Adipose tissue (tissue), 3 donors: ENCODE results near the gene TYMP. TPM values are rescaled to one million over a fixed set of nuclear protein-coding genes. Genes with fewer than 3 reads are reported as not detected.

Experiments
- H3K27ac ChIP-seq: one replicate; pipeline ENCODE4 v1.5.1; 2013; ENCODE audit warnings: low read depth, low read length
- WGBS, 3 donors: extraction: QIAGEN DNeasy Blood & Tissue Kit; methylation state at CpG; one replicate each; pipeline ENCODE4 v1.1.7; 2013; 5-methylcytosine and 5-hydroxymethylcytosine counted together
- polyA plus RNA-seq, 3 donors: library from polyadenylated mRNA; stranded (reverse); fragments of 200-250 nt; gene quantifications; one replicate each; pipeline ENCODE4 v1.2.3, GENCODE V29; 2013
- donor health status: healthy with polysubstance abuse.
- donor health status: Bipolar disorder and iron deficiency.
- donor health status: healthy.

TYMP gene
- polyA plus RNA-seq, 3 donors, result 49.1 to 162 (median 75.1) TPM

GRCh38 chr22:50567721-50568252 lies 38.0 kb upstream of the TYMP start:
- WGBS, 3 donors, result 90 to 94% (median 92%) methylated on average over 7 of the region's 7 CpGs
- no peak overlapping the region for H3K27ac ChIP-seq

GRCh38 chr22:50564289-50564688 lies 34.5 kb upstream of the TYMP start:
- 70 to 93% (median 80%) methylated on average over 11 of the region's 11 CpGs for WGBS, 3 donors
- no peak overlapping the region for H3K27ac ChIP-seq

- H3K27ac ChIP-seq, result no peak overlapping the region
- WGBS, 3 donors, result 13 to 34% (median 23%) methylated on average over 17 of the region's 17 CpGs
These were observed 33.8 kb upstream of the TYMP start for GRCh38 chr22:50563413-50564160.

GRCh38 chr22:50562523-50563412 lies 33.0 kb upstream of the TYMP start, which contains the start of gene SYCE3:
SYCE3 (minus strand) TSS chr22:50562919; CDS start chr22:50556405, 6,514 bp downstream.
- 1 to 4% (median 4%) methylated on average over 55 to 58 of the region's 61 CpGs for WGBS, 3 donors
- no peak within 1 kb of the TSS for H3K27ac ChIP-seq

- WGBS, 3 donors, result 77 to 85% (median 83%) methylated on average over 26 to 29 of the region's 34 CpGs
- H3K27ac ChIP-seq, result no peak overlapping the region
These were observed 31.9 kb upstream of the TYMP start for GRCh38 chr22:50561401-50562358.

- 75 to 91% (median 87%) methylated on average over 3 of the region's 3 CpGs for WGBS, 3 donors
- no peak overlapping the region for H3K27ac ChIP-seq
These were observed 30.2 kb upstream of the TYMP start for GRCh38 chr22:50560034-50560433.

DNA sequence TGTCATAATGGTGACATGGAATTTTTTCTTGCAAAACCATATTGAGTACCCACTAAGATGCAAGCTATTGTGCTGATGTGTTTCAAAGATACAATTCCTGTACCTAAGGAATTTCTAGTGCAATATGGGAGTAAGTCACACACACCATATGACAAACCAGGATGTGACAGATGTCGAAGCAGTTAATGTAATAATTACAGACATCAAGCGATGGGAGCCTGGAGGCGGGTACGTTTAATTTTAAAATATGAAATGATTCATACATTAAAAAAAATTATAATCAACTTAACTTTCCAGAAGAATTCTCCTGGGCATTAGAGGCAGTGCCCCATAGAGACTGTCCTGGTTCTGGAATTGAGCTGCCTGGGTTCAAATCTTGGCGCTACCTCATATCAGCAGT lies 26.9 kb upstream of the TYMP start:
- H3K27ac ChIP-seq, result no peak overlapping the region
- WGBS, 3 donors, result 74 to 86% (median 85%) methylated on average over 5 of the region's 5 CpGs

DNA sequence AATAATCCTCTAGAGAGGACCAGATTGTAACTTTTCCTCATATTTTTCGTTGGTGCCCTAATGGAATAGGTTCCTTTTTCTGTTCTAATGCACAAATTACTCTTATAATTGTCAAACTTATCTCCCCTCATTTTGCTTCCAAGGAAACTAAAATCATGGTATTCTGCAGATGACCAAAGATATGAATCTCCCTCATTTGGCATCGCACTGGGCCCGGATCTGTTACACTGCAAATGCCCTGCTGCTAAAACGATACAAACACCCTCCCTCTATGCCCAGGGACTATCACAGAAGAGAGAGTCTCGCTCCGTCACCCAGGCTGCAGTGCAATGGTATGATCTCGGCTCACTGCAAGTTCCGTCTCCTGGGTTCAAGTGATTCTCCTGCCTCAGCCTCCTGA lies 23.5 kb upstream of the TYMP start:
- WGBS, 3 donors, result 76 to 88% (median 85%) methylated on average over 8 of the region's 8 CpGs
- H3K27ac ChIP-seq, result no peak overlapping the region

GRCh38 chr22:50551160-50551752 lies 21.4 kb upstream of the TYMP start:
- WGBS, 3 donors, result 92 to 98% (median 95%) methylated on average over 11 of the region's 11 CpGs
- H3K27ac ChIP-seq, result no peak overlapping the region

DNA sequence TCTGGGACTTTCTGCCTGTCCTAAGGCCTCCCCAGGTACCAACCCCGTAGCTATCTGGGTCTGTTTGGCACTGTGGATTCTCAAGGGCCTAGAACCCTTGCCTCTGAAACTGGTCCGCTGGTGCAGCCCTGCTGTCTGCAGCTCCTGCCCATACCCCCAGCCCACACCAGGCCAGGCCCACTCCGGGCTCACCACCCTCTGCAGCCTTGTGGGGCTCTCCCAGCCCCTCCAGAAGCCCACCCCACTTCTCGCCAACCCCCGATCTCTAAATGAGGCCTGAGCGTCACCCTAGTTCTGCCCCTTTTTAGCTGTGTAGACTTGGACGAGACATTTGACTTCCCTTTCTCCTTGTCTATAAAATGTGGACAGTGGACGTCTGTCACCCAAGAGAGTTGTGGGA lies 20.6 kb upstream of the TYMP start:
- H3K27ac ChIP-seq, result no peak overlapping the region
- 87 to 94% (median 93%) methylated on average over 8 of the region's 8 CpGs for WGBS, 3 donors

GRCh38 chr22:50548921-50549790 lies 19.3 kb upstream of the TYMP start:
- 61 to 64% (median 63%) methylated on average over 62 to 68 of the region's 68 CpGs for WGBS, 3 donors
- H3K27ac ChIP-seq, result no peak overlapping the region

DNA sequence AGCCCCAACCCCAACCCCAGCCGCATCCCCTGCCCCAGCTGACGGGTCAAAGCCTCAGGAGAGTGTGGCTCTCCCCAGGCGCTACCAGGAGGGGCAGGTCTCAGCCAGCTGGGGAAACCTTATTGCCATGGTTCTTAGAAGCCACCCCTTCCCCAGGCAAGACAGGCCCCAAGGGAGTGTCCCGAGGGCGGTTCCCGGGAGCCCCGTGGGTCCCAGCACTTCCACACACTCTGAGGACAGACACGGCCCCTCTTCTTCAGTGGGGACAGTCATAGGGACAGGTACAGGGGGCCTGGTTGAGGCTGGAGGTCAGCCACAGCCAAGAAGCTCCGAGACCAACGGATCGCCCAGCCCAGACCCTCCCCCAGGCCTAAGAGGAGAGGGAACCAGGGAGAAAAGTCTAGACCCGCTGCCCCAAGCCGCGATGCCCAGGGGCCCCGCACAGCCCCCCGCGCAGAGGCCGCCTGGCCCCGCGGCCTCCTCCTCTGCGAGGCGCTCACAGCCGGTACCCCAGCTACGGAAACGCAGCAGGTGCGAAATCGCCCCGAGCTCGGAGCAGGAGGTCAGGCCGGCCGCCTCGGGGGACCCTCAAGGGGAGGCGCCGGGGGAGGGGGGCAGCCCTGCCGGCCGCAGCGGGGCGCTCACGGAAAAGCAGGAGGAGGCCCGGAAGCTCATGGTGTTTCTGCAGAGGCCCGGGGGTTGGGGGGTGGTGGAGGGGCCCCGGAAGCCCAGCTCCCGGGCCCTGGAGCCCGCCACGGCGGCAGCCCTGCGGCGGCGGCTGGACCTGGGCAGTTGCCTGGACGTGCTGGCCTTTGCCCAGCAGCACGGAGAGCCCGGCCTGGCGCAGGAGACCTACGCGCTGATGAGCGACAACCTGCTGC lies 18.5 kb upstream of the TYMP start:
- WGBS, 3 donors, result 11 to 14% (median 12%) methylated on average over 47 to 56 of the region's 56 CpGs
- no peak overlapping the region for H3K27ac ChIP-seq

GRCh38 chr22:50547263-50547985 lies 17.6 kb upstream of the TYMP start:
- 27 to 36% (median 36%) methylated on average over 21 to 35 of the region's 35 CpGs for WGBS, 3 donors
- no peak overlapping the region for H3K27ac ChIP-seq

DNA sequence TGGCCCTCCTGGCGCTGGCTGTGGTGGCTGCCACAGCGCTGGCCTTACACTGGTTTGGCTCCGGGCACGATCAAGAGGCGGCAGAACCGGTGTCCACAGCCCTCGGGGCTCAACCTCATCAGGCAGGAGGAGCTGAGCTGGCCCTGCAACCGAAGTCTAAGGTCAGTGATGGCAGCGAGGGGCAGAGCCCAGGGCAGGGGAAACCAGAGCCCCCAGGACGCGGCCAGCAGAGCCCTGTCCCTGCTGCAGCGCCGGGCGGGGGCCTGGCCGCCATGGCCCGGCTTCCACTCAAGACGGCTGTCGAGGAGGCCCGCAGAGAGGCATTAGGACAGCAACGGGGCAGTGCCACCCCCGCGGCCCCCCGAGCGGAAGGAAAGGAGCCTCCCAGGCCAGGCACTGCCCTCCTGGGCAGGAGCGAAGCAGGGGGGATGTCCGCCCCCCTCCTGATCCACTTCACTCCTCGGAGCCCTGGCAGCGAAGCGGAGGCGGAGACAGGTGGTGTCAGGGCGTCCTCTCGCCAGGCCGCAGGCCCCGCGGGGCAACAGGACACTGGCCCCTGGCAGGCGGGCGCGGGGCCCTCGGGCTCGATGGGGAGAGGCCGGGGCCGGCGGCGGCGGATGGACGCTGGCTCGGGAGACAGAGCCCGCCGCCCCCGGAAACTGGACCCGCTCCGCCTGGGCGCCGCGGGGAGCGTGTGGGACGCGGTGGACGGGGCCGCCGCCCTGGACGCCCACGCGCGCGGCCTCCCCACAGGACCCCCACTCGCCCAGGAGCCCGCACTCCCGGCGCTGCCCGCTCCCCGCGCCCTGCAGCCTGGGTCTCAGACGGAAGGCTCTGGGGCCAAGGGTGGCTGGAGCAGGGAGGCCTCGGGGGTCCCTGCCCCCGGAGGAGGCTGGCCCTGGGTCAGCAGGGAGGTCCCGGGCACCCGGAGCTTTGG lies 16.8 kb upstream of the TYMP start:
- no peak overlapping the region for H3K27ac ChIP-seq
- WGBS, 3 donors, result 52 to 65% (median 61%) methylated on average over 40 to 78 of the region's 78 CpGs
